ENCODE results near the gene LRFN4.
A peak's percentile ranks its signal among the peaks of the same experiment; 100 is the strongest.
"Not testable (repeated sequence)": the region's sequence is repeated elsewhere in the genome, so short reads cannot be mapped to it uniquely, and the experiment has no call there.

LRFN4 gene

DNA sequence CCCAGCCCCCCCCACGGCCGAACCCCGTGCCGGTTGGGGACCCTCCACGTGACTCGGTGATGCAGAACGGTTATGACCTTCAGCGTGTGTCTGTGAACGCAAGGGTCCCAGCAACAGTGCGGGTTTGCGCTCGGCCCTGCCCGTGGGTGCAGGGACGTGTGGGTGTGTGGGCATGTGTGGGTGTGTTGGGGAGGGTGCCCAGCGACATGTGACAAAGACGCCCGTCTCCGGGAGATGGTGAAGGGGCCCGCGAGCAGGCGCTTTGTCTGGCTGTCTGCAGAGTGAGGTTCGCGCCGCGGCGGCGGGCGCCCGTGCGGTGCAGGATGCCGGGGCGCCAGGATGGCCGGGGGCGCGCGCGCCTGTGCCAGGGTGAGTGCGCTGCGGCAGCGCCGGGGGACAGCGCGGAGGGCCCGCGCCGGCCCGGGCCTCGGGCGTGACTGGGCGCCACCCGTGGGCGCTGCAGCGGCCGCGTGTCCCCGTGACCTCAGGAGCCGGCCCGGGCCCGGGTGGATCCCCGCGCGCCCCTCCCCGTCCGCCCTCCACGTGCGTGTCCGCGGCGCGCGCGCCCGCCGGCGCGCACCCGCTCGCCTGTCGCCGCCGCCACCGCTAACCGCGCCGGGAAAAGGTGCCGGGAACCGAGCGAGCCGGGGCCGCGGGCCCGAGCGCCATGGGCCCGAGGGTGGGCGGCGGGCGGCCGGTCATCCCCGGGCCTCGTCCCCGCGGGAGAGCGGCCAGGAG lies at the start of gene LRFN4:
Gene LRFN4 (plus strand): TSS at position 569 of the 738 bp plus-strand sequence. CDS start 681 bp downstream, outside the sequence.
- peak in 2 of 4 experiments; percentile 31 to 41 for DNase-seq

DNA sequence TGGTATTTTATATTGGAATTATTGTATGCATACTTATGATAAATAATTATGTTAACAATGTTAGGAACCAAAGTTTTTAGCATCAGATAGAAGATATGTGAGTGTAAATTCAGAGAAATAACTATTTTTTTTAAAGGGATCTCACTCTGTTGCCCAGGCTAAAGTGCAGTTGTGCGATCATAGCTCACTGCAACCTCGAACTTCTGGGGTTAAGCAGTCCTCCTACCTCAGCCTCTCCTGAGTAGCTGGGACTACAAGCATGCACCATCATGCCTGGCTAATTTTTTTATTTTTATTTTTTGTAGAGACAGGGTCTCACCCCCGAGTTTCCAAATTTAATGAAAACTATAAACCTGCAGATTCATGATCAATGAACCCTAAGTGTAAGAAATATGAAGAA lies 47.3 kb upstream of the LRFN4 start:
- no peak for DNase-seq

DNA sequence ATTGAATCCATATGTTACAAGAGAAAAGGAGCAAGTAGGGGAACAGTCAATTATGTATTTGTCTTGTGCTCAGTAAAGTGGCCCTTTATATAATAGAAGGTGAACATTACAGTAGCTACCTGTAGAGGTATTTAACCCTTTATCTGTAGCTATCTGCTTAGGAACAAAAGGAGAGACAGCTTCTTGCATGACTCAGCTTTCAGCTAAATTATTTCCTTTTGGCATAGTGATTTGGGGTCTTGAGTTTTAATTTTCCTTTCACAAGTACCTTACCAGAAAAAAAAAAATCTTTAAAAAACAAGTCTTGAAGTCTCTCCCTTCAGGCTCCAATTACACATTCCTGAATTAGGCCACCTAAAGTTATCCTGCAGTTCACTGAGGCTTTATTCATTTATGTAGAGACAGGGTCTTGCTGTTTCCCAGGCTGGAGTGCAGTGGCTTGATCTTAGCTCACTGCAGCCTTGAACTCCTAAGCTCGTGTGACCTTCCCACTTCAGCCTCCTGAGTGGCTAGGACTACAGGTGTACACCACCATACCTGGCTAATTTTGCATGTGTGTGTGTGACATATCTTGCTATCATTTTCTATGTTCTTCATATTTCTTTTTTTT lies 46.2 kb upstream of the LRFN4 start:
- DNase-seq, result no peak

DNA sequence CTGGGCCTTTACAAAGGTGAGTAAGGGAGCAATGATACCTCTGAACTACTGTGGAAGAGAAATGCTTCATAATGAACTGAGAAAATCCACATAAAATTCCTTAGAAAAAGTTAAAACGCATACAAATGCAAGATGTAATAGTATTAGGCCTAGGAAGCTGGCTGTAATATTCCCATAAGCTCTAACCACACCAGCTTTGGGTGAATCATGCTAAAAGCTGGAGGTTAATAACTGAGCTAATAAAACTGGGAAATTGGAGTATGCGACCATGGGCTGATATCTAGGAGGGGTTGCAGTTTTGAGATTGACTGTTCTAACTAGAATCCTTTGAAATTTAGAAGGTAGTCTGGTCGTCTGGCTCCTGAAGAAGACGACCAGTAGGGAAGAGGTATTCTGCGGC lies 42.2 kb upstream of the LRFN4 start:
- DNase-seq, result no peak

DNA sequence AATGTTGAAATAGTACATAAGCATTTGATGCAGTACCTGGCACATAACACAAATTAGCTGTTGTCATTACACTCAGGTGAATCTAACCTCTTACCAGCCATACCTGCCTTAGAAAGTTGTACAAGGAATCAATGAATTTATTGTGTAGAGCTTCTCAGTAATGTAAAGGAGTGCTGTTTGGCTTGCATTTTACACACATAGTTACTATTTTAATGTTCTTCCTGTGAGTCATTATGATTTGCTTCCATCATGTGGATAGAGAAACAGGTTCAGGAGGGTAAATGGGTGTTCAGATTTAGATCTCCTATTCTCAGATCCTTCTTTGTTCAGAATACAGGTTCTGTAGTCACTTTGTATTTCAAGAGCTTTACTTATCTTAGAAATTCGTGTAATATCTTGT lies 41.2 kb upstream of the LRFN4 start:
- DNase-seq, result no peak

DNA sequence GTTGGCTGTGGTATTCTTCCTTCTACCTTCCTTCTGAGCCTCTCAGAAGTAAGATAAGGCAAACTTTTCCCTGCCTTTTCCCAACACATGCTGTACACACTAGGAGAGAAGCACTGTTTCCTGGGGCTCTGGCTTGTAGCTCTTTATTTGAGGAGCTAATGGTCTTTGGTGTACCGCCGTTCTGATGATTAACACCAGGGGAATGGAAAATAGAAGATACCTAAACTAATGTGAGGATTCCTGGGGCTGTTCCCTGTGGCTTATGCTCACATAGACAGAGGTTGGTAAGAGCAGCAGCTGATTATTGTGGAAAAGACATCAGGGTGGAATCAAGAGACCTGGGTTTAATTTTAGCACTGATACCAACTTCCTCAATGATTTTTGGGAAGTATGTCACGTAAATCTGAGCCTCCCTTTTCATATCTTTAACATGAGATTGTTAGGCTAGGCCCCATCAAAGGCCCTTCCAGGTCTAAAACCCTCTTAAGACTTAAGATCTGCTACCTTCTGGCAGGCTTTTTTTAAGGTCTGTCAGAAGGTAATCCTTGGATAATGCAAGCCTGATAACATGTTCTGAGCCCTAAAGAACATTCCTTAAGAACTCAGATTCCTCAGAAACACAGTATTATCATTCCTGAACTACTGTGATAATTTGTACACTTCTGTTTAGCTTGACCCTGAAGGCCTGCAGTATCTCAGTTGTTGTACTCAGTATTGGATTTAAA lies 38.5 kb upstream of the LRFN4 start:
- DNase-seq, result no peak

DNA sequence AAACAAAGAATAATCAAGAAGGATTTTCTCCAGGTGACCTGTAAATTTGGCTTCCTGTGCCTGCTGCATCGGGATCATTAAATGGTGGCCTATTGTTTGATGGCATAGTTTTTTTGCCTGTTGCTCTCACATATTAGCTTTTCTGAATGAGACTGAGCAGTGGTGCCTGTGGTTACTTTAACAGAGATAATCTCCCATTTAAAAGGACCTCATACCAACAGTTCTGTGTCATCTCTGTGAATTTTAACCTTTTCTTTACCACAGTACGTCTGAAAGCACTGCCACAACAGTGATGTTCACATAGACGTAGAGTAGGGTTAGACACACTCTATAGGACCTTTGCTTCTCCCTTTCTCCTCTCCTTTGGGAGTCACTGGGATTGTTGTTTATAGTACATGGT lies 36.5 kb upstream of the LRFN4 start:
- DNase-seq, result no peak

DNA sequence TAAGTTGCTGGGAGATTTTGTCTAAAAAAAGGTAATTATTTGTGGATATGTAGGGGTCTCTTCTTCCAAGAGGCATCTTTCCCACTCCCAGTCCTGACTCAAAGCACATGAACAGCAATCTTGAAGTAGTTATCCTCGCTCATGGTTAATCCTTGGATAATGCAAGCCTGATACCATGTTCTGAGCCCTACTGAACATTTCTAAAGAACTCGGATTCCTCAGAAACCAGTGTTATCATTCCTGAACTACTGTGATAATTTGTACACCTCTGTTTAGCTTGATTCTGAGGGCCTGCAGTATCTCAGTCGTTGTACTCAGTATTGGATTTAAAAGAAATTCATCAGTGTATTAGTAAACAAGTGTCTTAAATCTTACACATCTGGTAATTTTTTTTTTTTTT lies 36.0 kb upstream of the LRFN4 start:
- DNase-seq, result no peak

DNA sequence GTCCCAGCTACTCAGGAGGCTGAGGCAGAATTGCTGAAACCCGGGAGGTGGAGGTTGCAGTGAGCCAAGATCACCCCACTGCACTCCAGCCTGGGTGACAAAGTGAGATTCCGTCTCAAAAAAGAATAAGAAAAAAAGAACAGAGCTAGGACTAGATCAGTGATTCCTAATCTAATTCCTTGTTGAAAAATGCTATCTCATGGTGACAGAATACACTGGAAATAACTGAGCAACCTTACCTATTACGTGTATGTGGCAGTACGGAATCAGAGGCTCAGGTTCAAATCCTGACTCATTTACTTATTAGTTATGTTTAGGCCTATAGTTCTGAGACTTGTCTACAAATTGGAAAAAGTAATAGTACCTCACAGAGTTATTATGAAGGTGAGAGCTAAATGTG lies 33.2 kb upstream of the LRFN4 start:
- no peak for DNase-seq

DNA sequence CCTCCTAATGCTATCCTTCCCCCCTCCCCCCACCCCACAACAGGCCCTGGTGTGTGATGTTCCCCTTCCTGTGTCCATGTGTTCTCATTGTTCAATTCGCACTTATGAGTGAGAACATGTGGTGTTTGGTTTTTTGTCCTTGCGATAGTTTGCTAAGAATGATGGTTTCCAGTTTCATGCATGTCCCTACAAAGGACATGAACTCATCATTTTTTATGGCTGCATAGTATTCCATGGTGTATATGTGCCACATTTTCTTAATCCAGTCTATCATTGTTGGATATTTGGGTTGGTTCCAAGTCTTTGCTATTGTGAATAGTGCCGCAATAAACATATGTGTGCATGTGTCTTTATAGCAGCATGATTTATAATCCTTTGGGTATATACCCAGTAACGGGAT lies 32.3 kb upstream of the LRFN4 start:
- DNase-seq, result not testable (repeated sequence)

DNA sequence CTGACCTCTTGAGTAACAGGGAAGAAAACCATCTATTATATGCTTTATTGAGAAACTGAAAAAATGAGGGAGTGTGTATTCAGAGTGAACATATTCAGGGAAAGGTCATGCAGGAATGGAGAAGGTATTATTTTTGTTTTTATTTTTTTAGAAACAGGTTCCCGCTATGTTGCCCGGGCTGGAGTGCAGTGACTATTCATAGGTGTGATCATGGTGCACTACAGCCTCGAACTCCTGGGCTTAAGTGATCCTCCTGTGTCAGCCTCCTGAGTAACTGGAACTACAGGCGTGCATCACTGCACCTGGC lies 22.4 kb upstream of the LRFN4 start:
- no peak for DNase-seq

DNA sequence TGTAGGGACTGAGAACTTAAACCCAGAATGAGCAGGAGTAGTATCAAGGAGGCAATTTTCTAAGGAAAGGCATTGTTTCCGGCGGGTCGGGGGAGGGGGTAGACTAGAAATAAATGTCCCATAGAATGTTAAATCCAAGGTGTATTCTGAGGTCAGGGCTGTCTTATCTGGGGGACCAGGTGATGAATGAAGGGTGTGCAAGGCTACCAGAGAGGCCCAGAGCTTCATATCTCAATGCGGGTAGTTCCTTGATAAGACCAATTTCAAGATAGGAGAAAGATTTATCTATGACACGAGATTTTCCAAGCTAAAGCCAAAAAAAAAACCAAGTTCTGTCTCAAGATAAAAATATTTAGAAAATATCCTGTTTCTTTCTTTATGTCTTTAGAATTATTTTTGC lies 21.9 kb upstream of the LRFN4 start:
- DNase-seq, result no peak

DNA sequence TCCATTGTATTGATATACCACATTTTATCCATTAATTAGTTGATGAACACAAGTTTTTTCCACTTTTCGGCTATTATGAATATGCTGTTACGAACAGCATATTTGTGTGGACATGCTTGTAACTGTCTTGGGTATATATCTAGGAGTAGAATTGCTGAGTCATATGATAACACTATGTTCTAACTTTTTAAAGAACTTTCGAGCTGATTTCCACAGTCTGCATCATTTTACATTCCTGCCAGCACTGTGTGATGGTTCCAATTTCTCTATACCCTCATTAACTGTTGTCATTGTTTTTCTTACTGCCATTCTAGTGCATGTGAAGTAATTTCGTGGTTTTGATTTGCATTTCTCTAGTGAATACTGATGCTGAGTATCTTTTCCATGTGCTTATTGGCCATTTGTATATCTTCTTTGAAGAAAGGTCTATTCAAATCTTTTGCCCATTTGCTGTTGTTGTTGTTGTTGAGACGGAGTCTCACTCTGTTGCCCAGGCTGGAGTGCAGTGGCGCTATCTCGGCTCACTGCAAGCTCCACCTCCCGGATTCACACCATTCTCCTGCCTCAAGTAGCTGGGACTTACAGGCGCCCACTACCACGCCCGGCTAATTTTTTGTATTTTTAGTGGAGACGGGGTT lies 21.0 kb upstream of the LRFN4 start:
- no peak for DNase-seq

DNA sequence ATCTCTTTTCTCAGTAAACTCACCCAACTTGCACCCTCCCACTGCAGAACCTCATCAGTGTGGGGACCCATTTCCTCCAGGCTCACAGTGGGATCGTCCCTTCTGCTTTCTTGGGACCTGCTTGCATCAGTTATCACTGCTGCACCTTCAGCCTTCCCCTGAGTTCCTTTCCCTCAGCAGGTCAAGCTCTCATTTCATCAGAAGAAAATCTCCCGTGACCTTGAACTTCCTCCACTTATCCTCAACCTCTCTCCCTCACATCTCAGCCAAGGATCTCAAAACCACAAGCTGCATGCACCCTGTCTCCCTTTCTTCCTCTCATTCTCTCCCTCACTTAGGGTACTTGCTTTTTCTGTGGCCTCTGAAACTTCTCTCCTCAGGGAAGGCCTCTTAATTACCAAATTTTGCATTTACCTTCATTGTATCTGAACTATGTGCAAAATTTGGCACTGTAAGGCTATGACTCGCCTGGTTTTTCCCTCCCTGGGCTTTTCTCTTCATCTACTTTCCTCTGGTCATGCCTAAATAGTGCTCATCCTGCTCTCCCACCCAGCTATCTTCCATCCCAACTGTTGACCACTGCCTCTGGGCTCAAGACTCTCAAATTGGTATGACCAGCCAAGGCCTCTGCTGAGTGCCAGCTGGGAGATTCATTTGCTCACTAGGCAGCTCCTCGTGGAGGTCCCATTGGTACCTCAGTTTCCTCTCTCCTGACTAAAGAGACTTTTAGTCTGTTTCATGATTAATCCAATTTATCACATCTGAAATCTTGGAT lies 16.4 kb upstream of the LRFN4 start:
- no peak for DNase-seq

DNA sequence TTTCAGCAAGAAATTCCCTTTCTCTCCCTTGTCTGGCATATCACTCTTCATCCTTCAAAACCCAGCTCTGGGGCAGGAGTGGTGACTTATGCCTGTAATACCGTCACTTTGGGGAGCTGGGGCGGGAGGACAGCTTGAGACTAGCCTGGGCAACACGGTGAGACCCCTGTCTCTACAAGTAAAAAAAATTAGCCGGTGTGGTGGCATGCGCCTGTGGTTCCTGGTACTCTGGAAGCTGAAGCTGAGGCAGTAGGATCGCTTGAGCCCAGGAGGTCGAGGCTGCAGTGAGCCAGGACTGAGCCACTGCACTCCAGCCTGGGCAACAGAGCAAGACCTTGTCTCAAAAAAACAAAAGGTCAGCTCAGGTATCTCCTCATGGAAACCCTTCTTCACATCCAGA lies 15.0 kb upstream of the LRFN4 start:
- no peak for DNase-seq

DNA sequence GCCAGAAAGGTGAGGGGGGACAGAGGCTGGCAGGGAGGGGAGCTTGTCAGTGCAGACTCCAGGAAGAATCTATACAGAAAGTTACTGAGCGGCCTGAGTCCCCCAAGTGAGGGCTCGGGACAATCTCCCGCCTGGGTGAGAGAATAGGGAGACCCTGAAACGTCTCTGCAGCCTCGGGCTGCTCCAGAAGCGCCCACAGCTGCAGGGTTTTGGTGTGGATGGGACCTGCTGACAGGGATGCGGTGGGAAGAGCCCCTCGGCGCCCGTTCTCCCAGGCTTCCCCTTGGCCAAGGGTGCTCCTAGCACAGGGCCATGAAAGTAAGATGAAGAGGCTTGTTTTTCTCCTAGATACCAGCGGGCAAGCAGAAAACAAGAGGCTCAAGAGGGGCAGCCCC lies 14.4 kb upstream of the LRFN4 start:
- no peak for DNase-seq

DNA sequence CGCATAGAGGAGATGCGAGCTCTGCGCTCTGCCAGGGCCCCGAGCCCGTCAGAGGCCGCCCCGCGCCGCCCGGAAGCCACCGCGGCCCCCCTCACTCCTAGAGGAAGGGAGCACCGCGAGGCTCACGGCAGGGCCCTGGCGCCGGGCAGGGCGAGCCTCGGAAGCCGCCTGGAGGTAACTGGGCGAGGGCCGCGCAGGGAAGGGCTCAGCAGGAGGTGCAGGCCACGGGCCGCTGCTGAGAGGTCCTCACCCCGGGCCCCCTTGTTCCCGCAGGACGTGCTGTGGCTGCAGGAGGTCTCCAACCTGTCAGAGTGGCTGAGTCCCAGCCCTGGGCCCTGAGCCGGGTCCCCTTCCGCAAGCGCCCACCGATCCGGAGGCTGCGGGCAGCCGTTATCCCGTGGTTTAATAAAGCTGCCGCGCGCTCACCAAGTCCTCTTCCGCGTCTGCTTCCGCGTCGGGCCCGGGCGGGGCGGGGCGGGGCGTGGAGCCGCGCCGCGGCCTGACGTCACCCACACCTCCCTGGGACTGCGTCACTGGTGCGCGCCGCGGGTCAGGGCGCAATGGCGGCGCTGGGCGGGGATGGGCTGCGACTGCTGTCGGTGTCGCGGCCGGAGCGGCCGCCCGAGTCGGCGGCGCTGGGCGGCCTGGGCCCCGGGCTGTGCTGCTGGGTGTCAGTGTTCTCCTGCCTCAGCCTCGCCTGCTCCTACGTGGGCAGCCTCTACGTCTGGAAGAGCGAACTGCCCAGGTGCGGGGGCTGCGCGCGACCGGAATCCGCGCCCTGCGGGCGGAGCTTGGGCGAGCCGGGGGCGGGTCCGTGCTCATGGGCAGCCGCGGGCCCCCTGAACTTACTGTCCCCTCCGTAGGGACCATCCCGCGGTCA lies 13.7 kb upstream of the LRFN4 start, which contains the start of gene RCE1:
Gene RCE1 (plus strand): TSS at position 546 of the 880 bp plus-strand sequence. CDS start 15 bp downstream, at position 561.
- DNase-seq, result peak; percentile 65 to 88 (median 84)

DNA sequence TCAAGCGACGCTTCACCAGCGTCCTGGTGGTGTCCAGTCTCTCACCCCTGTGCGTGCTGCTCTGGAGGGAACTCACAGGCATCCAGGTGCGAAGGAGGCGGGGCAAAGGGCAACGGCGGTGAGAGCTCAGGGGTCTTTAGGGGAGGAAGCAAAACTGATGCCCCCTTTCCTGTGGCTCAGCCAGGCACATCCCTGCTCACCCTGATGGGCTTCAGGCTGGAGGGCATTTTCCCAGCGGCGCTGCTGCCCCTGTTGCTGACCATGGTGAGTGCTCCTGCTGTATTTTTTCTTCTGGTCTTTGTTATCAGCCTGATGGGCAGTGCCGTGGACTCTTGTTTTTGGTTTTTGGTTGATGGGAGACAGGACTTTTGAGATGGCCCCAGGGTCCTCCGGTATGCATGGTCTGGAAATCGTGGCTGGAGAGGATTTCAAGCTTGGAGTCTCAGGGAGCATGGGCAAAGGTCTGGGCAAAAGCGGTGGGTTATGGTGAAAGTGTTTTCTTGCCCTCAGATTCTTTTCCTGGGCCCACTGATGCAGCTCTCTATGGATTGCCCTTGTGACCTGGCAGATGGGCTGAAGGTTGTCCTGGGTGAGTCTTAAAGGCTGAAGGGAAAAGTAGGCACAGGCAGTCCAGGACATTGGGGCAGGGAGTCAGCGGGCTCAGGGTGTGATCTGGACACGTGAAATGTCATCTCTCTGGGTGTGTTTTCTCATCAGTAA lies 12.9 kb upstream of the LRFN4 start:
- no peak for DNase-seq

DNA sequence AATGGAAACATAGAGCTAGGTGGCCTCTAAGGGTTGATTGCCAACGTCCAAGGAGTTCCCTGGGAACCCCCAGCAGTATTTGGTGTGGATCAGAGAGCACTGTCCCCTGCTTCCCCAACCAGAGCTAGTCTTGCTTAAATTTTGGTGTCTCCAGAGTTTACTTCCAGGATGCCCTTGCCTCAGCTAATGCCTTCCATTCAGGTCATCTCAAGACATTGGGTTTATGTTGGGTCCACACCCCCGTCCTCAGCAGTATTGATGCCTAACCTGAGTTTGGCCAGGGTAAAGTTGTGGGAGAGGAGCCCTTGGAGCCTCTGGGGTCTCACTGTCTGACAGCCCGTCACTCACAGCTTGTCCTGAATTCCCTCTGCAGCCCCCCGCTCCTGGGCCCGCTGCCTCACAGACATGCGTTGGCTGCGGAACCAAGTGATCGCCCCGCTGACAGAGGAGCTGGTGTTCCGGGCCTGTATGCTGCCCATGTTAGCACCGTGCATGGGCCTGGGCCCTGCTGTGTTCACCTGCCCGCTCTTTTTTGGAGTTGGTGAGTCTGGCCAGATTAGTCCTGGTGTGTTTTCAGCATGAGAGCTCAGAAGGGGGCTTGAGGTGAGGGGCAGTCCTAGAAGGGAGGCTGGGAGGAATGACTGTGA lies 12.2 kb upstream of the LRFN4 start:
- DNase-seq, result no peak

DNA sequence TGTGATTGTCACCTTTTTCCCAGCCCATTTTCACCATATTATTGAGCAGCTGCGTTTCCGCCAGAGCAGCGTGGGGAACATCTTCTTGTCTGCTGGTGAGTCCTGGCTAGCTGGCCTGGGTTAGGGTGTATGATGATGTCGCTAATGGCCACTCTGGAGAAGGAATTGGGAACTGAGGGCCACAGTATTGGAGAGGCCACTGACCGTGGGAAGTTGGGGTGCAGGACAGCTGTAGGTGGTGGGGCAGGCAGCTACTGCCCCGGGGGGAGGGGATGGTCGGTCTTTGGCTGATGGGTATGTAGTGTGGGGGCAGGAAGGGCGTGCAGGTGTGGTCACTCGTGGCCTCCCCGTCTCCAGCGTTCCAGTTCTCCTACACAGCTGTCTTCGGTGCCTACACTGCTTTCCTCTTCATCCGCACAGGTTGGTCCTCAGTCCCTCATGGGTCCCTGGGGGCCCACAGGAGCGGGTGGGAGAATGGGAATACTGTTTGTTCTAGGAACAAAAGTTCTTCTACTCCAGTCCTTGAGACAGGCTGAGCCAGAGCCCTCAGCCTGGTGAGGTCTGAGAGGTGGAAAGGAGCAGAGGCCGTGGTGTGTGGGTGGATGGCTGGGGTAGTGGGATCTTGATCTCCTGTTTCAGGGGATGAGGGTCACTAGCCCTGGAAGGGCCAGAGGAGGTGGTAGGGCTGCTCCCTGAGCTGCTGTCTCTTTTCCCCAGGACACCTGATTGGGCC lies 11.6 kb upstream of the LRFN4 start:
- DNase-seq, result no peak
